Measurements from ENCODE around the gene KRT2. TPM values are rescaled to one million over a fixed set of nuclear protein-coding genes. Genes with fewer than 3 reads are reported as not detected.

Gene KRT2
- total RNA-seq, 6 experiments from 2014 or later = not detected

- Mint-ChIP-seq H3K27me3 (ENCODE audit: insufficient read depth) (peaks cover 63% of the 10 kb centered on the region), H3K27ac (no peak overlapping the region), H3K4me1 (ENCODE audit: low read depth) (no peaks in the 10 kb centered on the region), H3K36me3 (ENCODE audit: low read depth) (no peaks in the 10 kb centered on the region), H3K4me3 (no peak overlapping the region), H3K9me3 (no peaks in the 10 kb centered on the region)
- no peak for DNase-seq
- no peak for TF ChIP-seq CTCF (IDR thresholded peaks at IDR 0.05)
Measured at GRCh38 chr12:52684431-52684830, 32.4 kb upstream of the KRT2 start.

- DNase-seq = no peak
- H3K36me3 Mint-ChIP-seq (ENCODE audit: low read depth) = no peaks in the 10 kb centered on the region
- no peaks in the 10 kb centered on the region for H3K4me1 Mint-ChIP-seq (ENCODE audit: low read depth)
- peaks cover 63% of the 10 kb centered on the region for H3K27me3 Mint-ChIP-seq (ENCODE audit: insufficient read depth)
- H3K4me3 Mint-ChIP-seq = no peak overlapping the region
- no peaks in the 10 kb centered on the region for H3K9me3 Mint-ChIP-seq
- no peak overlapping the region for H3K27ac Mint-ChIP-seq
- no peak for TF ChIP-seq CTCF (IDR thresholded peaks at IDR 0.05)
Measured at GRCh38 chr12:52683575-52684300, 31.7 kb upstream of the KRT2 start.

- Mint-ChIP-seq H3K9me3 (no peaks in the 10 kb centered on the region), H3K27me3 (ENCODE audit: insufficient read depth) (peaks cover 60% of the 10 kb centered on the region), H3K27ac (no peak overlapping the region), H3K4me1 (ENCODE audit: low read depth) (no peaks in the 10 kb centered on the region), H3K4me3 (no peak overlapping the region), H3K36me3 (ENCODE audit: low read depth) (no peaks in the 10 kb centered on the region)
- no peak for DNase-seq
- no peak for TF ChIP-seq CTCF (IDR thresholded peaks at IDR 0.05)
Measured at GRCh38 chr12:52682938-52683574, 31.0 kb upstream of the KRT2 start.

GRCh38 chr12:52682381-52682660, 30.3 kb upstream of the KRT2 start:
- H3K9me3 Mint-ChIP-seq = no peaks in the 10 kb centered on the region
- no peak for TF ChIP-seq CTCF (IDR thresholded peaks at IDR 0.05)
- H3K4me3 Mint-ChIP-seq = no peak overlapping the region
- no peaks in the 10 kb centered on the region for H3K4me1 Mint-ChIP-seq (ENCODE audit: low read depth)
- H3K27ac Mint-ChIP-seq = no peak overlapping the region
- no peaks in the 10 kb centered on the region for H3K36me3 Mint-ChIP-seq (ENCODE audit: low read depth)
- H3K27me3 Mint-ChIP-seq (ENCODE audit: insufficient read depth) = peaks cover 60% of the 10 kb centered on the region
- DNase-seq = no peak

GRCh38 chr12:52681526-52682380, 29.7 kb upstream of the KRT2 start:
- no peak for TF ChIP-seq CTCF (IDR thresholded peaks at IDR 0.05)
- H3K4me1 Mint-ChIP-seq (ENCODE audit: low read depth) = no peaks in the 10 kb centered on the region
- H3K36me3 Mint-ChIP-seq (ENCODE audit: low read depth) = no peaks in the 10 kb centered on the region
- no peak for DNase-seq
- H3K9me3 Mint-ChIP-seq = no peaks in the 10 kb centered on the region
- H3K4me3 Mint-ChIP-seq = no peak overlapping the region
- H3K27me3 Mint-ChIP-seq (ENCODE audit: insufficient read depth) = peaks cover 54% of the 10 kb centered on the region
- H3K27ac Mint-ChIP-seq = no peak overlapping the region
